Hepatocyte (in vitro differentiated cells): Measurements from ENCODE around the gene TMEM170B.

Source experiments
- EZH2phosphoT487 ChIP-seq: fragments of 200-600 bp; sonication (generic); IDR thresholded peaks from one replicate; pipeline ENCODE4 v1.6.1; 2018; ENCODE audit warnings: antibody characterized with exemption, mild to moderate bottlenecking, low read depth, moderate library complexity; ENCODE audit not compliant: unreplicated experiment, severe bottlenecking
- TF ChIP-seq, protein P1 (sequence below): fragments of 200-600 bp; sonication (generic); IDR thresholded peaks from 2 replicates; pipeline ENCODE4 v1.5.1; 2016; ENCODE audit warnings: antibody characterized with exemption, mild to moderate bottlenecking; ENCODE audit not compliant: poor library complexity

DNA sequence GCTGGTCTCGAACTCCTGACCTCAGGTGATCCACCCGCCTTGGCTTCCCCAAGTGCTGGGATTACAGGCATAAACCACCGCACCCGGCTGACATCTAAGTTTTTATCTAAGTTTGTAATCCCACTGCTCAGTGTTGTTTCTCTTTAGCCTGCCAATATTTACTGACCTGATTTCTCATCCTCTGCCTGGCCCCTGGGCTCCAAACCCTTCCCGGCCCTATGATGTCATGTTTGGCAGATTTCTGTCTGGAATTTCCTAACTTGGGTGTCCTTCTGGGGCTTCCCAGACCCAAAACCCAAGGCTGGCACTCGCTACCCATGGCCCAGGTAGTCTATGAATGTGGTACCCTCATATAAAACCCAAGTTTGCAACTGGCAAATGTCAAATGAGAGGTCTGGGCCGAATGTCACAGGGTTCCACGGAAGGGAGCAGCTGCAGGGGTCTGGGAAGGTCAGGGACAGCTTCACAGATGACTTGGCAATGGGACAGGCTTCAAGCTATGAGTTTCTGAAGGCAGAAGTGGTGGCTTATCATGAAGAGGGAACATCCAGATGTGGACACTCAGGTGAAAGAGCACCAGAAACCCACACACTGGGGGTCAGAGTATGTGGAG is 54.9 kb downstream of the TMEM170B start:
- TF ChIP-seq, protein P1, sequence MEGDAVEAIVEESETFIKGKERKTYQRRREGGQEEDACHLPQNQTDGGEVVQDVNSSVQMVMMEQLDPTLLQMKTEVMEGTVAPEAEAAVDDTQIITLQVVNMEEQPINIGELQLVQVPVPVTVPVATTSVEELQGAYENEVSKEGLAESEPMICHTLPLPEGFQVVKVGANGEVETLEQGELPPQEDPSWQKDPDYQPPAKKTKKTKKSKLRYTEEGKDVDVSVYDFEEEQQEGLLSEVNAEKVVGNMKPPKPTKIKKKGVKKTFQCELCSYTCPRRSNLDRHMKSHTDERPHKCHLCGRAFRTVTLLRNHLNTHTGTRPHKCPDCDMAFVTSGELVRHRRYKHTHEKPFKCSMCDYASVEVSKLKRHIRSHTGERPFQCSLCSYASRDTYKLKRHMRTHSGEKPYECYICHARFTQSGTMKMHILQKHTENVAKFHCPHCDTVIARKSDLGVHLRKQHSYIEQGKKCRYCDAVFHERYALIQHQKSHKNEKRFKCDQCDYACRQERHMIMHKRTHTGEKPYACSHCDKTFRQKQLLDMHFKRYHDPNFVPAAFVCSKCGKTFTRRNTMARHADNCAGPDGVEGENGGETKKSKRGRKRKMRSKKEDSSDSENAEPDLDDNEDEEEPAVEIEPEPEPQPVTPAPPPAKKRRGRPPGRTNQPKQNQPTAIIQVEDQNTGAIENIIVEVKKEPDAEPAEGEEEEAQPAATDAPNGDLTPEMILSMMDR = no peak
- TF ChIP-seq EZH2phosphoT487 = no peak
